ENCODE measurements around the gene TTLL9.
A peak's percentile ranks its signal among the peaks of the same experiment; 100 is the strongest.

TTLL9 gene

DNA sequence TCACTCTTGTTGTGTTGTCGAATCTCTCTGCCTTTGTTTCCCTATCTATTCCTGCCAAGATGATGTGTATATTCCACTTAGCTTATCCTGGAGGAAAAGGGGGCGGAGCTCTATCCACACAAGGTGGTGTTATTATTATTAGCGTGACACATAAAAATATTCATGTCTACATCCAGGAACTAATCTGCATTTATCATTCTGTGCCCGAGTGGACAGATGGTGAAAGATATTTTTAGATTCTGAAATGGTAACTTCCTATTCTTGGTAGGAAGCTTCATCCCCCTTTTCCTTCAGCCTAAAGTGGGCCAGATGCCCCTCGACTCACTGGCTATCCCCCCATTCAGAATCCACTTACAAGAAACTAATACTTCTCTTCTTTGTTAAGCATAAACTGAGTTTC is 99.6 kb downstream of the TTLL9 start:
- no peak for DNase-seq (ENCODE audit: low read depth)
- TF ChIP-seq, protein P1, sequence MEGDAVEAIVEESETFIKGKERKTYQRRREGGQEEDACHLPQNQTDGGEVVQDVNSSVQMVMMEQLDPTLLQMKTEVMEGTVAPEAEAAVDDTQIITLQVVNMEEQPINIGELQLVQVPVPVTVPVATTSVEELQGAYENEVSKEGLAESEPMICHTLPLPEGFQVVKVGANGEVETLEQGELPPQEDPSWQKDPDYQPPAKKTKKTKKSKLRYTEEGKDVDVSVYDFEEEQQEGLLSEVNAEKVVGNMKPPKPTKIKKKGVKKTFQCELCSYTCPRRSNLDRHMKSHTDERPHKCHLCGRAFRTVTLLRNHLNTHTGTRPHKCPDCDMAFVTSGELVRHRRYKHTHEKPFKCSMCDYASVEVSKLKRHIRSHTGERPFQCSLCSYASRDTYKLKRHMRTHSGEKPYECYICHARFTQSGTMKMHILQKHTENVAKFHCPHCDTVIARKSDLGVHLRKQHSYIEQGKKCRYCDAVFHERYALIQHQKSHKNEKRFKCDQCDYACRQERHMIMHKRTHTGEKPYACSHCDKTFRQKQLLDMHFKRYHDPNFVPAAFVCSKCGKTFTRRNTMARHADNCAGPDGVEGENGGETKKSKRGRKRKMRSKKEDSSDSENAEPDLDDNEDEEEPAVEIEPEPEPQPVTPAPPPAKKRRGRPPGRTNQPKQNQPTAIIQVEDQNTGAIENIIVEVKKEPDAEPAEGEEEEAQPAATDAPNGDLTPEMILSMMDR (conservative IDR thresholded peaks at IDR 0.05; ENCODE audit: low read depth, low read length): no peak
- H3K4me3 ChIP-seq (ENCODE audit: low read depth, low read length): no peak overlapping the region

DNA sequence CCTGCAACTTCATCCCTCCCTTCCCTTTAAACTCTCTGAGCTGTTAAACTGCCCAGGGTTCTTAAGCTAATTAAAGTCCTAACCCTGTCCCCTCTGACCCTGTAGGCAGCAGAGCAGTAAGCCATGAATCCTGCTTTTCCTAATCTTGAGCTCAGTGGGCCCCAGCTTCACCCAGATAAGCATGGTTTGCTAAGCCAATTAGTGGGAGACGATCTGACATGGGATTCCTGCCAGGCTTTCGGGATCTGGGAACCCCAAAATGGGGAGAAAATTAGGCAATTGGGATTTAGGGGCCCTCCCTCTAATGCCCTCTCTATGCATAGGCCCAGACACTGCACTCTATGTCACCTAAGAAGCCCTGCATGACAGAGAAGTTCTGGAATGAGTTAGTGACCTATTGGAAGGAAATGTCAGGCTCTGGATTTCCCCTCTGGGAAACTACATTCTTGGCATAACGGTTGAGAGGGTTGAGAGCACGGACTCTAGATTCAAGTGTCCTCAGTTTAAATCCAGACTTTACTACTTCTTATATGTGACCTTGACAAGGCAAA is 102.1 kb downstream of the TTLL9 start:
- TF ChIP-seq, protein P1 (conservative IDR thresholded peaks at IDR 0.05; ENCODE audit: low read depth, low read length): no peak
- peak; percentile 34 for DNase-seq (ENCODE audit: low read depth)
- H3K4me3 ChIP-seq (ENCODE audit: low read depth, low read length): no peak overlapping the region

DNA sequence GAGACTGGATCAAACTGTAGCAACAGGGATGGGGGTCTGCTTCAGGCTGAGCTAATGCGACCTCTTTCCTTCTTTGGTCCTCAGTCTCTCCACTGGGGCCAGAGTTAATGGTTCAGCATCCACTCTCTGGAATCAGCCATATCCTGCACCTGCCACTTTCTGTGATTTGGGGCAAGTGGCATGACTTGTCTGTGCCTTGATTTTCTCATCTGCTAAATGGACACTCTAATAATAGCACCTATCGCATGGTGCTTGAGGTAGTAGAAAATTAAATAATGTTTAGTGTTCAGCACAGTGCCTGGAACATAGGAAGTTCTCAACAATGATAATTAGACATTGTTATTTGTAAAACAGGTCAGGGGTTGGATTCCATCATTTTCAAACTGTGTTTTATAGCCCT is 103.9 kb downstream of the TTLL9 start:
- no peak for DNase-seq (ENCODE audit: low read depth)
- no peak overlapping the region for H3K4me3 ChIP-seq (ENCODE audit: low read depth, low read length)
- TF ChIP-seq, protein P1 (conservative IDR thresholded peaks at IDR 0.05; ENCODE audit: low read depth, low read length): no peak

DNA sequence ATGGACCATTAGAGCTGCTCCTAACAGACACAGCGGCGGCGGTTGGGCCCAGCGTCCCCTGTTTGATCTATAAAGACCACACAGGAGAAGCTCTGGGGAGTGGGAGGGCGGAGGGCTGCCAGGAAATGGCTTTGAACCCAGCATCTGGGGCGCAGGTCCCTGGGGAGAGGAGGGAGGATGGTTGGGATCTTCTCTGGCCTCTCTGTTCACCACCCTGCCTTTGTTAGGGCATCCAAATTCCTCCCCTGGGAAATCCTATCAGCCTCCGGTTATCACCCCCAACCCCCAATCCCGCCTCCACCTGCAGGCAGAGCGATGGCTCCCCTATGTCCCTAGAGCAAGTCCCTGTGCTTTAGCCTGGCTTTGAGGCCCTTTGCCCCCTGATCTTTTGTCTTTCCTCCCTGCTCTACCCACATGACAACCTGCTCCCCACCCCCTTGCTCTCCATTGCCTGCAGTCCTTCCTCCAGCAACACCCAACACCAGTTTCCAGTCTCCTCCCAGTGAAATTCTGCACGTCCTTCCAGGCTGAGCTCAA is 104.6 kb downstream of the TTLL9 start:
- DNase-seq (ENCODE audit: low read depth): no peak
- TF ChIP-seq, protein P1 (conservative IDR thresholded peaks at IDR 0.05; ENCODE audit: low read depth, low read length): no peak
- no peak overlapping the region for H3K4me3 ChIP-seq (ENCODE audit: low read depth, low read length)

DNA sequence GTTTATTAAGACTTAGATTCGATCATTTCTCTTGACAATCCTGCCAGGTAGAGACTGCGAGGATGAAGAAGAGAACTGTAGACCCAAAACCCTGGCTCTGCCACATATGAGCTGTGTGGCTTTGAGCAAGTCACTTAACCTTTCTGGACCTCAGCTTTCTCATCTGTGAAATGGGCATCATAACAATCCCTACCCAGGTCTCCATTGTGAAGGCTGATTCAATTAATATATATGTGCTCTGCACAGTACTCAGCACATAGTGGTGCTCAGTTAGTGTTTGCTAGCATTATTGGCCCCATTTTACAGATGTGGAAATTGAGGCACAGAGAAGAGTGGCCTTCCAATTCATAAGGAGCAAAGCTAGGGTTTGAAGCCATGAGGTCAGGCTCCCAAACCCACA is 105.4 kb downstream of the TTLL9 start:
- no peak overlapping the region for H3K4me3 ChIP-seq (ENCODE audit: low read depth, low read length)
- TF ChIP-seq, protein P1 (conservative IDR thresholded peaks at IDR 0.05; ENCODE audit: low read depth, low read length): no peak
- DNase-seq (ENCODE audit: low read depth): no peak

DNA sequence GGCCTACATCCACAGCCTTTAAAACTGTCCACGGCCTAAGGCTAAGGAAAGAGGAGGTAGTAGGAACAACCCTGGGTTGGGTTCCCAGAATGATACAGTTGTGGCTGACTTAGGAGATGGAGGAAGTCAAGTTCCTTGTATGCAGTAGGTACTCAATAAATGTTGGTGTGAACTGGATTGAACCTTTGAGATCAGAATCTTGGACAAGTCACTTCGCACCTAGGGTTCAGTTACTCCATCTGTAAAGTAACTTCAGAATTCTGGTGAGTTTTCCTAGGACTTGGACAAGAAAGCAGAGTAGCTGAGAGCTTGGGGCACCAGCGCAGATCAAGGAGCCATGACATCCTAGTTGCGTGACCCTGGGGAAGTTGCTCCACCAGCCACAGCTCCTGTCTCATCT is 106.6 kb downstream of the TTLL9 start:
- DNase-seq (ENCODE audit: low read depth): no peak
- TF ChIP-seq, protein P1 (conservative IDR thresholded peaks at IDR 0.05; ENCODE audit: low read depth, low read length): no peak
- no peak overlapping the region for H3K4me3 ChIP-seq (ENCODE audit: low read depth, low read length)

DNA sequence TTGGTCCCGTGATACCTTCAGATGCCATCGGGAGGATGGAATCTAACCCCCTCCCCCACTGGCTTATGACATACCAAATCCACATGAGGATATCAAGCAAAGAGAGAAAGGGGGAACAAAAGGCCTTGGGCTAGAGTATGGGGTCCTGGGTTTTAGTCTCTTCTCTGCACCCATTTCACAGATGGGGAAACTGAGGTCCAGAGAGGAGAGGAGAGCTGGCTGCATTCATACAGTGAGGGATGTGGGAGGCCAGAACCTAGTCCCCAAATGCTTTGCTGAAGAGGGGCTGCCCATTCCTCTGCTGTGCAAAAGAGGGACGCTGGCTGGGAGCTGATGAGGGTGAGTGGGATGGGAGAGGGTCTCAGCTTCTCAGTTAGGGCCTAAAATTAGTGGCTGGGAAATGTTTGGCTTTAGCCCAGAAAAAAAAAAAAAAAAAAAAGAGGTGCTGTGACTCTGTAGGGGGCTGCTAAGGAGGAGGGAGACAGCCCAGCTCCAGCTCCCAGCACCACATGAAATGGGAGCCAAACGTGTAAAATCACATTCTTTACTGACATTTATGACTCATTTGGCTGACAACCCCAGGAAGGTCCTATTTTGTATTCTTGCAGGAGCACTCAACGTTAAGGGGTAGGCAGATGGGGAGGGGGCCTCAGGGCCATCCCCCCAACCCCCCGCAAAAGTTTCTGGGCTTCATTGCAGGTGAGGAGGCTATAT is 109.4 kb downstream of the TTLL9 start:
- TF ChIP-seq, protein P1 (conservative IDR thresholded peaks at IDR 0.05; ENCODE audit: low read depth, low read length): no peak
- H3K4me3 ChIP-seq (ENCODE audit: low read depth, low read length): no peak overlapping the region
- peak; percentile 5 for DNase-seq (ENCODE audit: low read depth)

Data from choroid plexus epithelial cell (primary cell).